ENCODE measurements around the gene DNPEP. TPM values are rescaled to one million over a fixed set of nuclear protein-coding genes. Genes with fewer than 3 reads are reported as not detected.

DNPEP gene
- total RNA-seq, 1 donor from 2014 or later = 93.4 TPM

GRCh38 chr2:219388907-219389156, 1.1 kb upstream of the DNPEP start:
- Mint-ChIP-seq H3K27me3 (peaks cover 8% of the 10 kb centered on the region), H3K27ac (peak overlapping the region; percentile 81), H3K9me3 (no peaks in the 10 kb centered on the region), H3K4me3 (peak overlapping the region; percentile 71), H3K4me1 (peaks cover 16% of the 10 kb centered on the region), H3K36me3 (ENCODE audit: low read depth) (peaks cover 34% of the 10 kb centered on the region)
- ATAC-seq (ENCODE audit: low read depth) (no peak), DNase-seq (no peak)
- ChIA-PET CTCF (interaction anchor here (0.6 to 1.5 kb wide), 6 partner anchors 14 to 229 kb away, joined by 3 to 5 read pairs (median 4); partner anchors contain the start of genes GMPPA, NHEJ1 and TUBA4A), POLR2A (interaction anchor here (1.6 to 2.6 kb wide), 8 partner anchors 10 to 729 kb away, joined by 6 to 20 read pairs (median 12); partner anchors contain the start of genes ABCB6, BCS1L, CNPPD1 and DNAJB2)
- intact Hi-C loops (cut with micrococcal nuclease) = loop anchor here (1.0 to 10.0 kb wide), 18 partner anchors 95 to 1172 kb away; partner anchors contain the start of genes AAMP, ANKZF1, ARPC2 and ATG9A
- no peak for TF ChIP-seq CTCF (IDR thresholded peaks at IDR 0.05)

GRCh38 chr2:219388121-219388906, 602 bp upstream of the DNPEP start:
- ChIA-PET POLR2A (interaction anchor here (0.6 to 2.6 kb wide), 34 partner anchors 10 to 1171 kb away, joined by 3 to 20 read pairs (median 6); partner anchors contain the start of genes ABCB6, ARPC2, BCS1L and CHPF), CTCF (interaction anchor here (0.6 to 1.5 kb wide), 8 partner anchors 15 to 228 kb away, joined by 3 to 5 read pairs (median 4); partner anchors contain the start of genes DNAJB2, GMPPA, NHEJ1 and TUBA4A)
- H3K4me3 Mint-ChIP-seq = peak overlapping the region; percentile 71
- ATAC-seq (ENCODE audit: low read depth) = peak; percentile 79
- peak overlapping the region; percentile 84 for H3K27ac Mint-ChIP-seq
- no peaks in the 10 kb centered on the region for H3K9me3 Mint-ChIP-seq
- DNase-seq = peak; percentile 99
- H3K4me1 Mint-ChIP-seq = peaks cover 16% of the 10 kb centered on the region
- peaks cover 40% of the 10 kb centered on the region for H3K36me3 Mint-ChIP-seq (ENCODE audit: low read depth)
- no peak for TF ChIP-seq CTCF (IDR thresholded peaks at IDR 0.05)
- intact Hi-C loops (cut with micrococcal nuclease) = loop anchor here (1.0 to 10.0 kb wide), 18 partner anchors 94 to 1172 kb away; partner anchors contain the start of genes AAMP, ANKZF1, ARPC2 and ATG9A
- H3K27me3 Mint-ChIP-seq = peaks cover 4% of the 10 kb centered on the region

- Mint-ChIP-seq H3K27me3 (no peaks in the 10 kb centered on the region), H3K27ac (peak overlapping the region; percentile 93), H3K4me1 (peaks cover 16% of the 10 kb centered on the region), H3K4me3 (peak overlapping the region; percentile 95), H3K36me3 (ENCODE audit: low read depth) (peaks cover 54% of the 10 kb centered on the region), H3K9me3 (no peaks in the 10 kb centered on the region)
- no peak for TF ChIP-seq CTCF (IDR thresholded peaks at IDR 0.05)
- CTCF ChIA-PET = no interaction called here
- ATAC-seq (ENCODE audit: low read depth) (no peak), DNase-seq (no peak)
- intact Hi-C loops (cut with micrococcal nuclease) = loop anchor here (1.0 to 10.0 kb wide), 6 partner anchors 211 to 982 kb away; partner anchors contain the start of genes CNOT9, RNF25, STK11IP and STK36
- POLR2A ChIA-PET = interaction anchor here (0.7 to 2.6 kb wide), 11 partner anchors 108 to 727 kb away, joined by 3 to 20 read pairs (median 9); partner anchors contain the start of genes ABCB6, BCS1L, CHPF and CNPPD1
Observed at GRCh38 chr2:219386532-219387280, 1.0 kb downstream of the DNPEP start.

DNA sequence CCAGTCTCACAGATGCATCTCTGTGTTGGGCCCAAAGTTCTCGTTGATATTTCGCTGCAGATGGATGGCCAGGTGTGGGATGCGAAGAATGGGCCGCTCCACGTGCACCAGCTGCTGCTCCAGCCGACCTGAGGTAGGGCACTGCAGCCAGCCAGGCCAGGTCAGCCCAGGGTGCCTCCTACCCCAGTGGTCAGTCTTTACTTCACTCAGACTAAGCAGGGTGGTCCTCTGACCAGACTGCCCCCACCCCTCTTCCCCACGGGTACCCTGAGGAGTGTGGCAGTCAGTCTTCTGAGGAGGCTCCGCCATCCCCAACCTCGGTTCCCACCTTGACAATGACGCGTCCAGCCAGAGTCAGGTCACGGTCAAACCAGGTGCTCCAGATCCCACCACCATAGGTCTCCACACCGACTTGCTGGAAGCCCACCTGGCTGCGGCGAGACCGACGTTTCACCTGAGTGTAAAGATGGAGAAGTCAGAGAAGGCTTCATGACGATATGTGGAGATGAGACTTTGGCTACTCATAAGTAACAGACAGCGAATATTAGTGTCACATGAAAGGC, 1.7 kb downstream of the DNPEP start:
- DNase-seq (no peak), ATAC-seq (ENCODE audit: low read depth) (no peak)
- peaks cover 16% of the 10 kb centered on the region for H3K4me1 Mint-ChIP-seq
- POLR2A ChIA-PET = no interaction called here
- H3K9me3 Mint-ChIP-seq = no peaks in the 10 kb centered on the region
- no peak overlapping the region for H3K27ac Mint-ChIP-seq
- CTCF ChIA-PET = no interaction called here
- H3K27me3 Mint-ChIP-seq = no peaks in the 10 kb centered on the region
- peak overlapping the region; percentile 95 for H3K4me3 Mint-ChIP-seq
- intact Hi-C loops (cut with micrococcal nuclease) = loop anchor here (5.0 to 10.0 kb wide), 5 partner anchors 256 to 981 kb away; partner anchors contain the start of genes CNOT9, RNF25, STK36 and USP37
- TF ChIP-seq CTCF (IDR thresholded peaks at IDR 0.05) = no peak
- peaks cover 61% of the 10 kb centered on the region for H3K36me3 Mint-ChIP-seq (ENCODE audit: low read depth)

Data from activated B cell treated with CpG ODN at 0.5 μM for 24 hours (primary cell).